Esophagus muscularis mucosa (tissue), 4 donors: ENCODE measurements around the gene ABCC11. TPM values are rescaled to one million over a fixed set of nuclear protein-coding genes. Genes with fewer than 3 reads are reported as not detected.

Experiments used
- DNase-seq: peaks from one replicate; pipeline ENCODE4 v3.0.0-alpha.2; 2017; ENCODE audit errors: extremely low spot score
- H3K27ac ChIP-seq, 4 donors: fragments of 200-600 bp; sonication (generic); replicated peaks in 1 of 4; 1 replicate in 3 of 4; 2 replicates in 1 of 4; pipeline ENCODE4 v1.5.1; 2016 to 2019; ENCODE audit warnings: mild to moderate bottlenecking in 1 of 4
- H3K27me3 ChIP-seq, 4 donors: fragments of 200-600 bp; sonication (generic); one replicate each; pipeline versions ENCODE4 v1.5.1 to v1.6.0; 2016 to 2019
- H3K36me3 ChIP-seq, 4 donors: fragments of 200-600 bp; sonication (generic); one replicate each; pipeline ENCODE4 v1.5.1; 2016 to 2019
- H3K4me1 ChIP-seq, 4 donors: fragments of 200-600 bp; sonication (generic); one replicate each; pipeline ENCODE4 v1.5.1; 2016 to 2019
- H3K4me3 ChIP-seq, 4 donors: fragments of 200-600 bp; sonication (generic); 1 replicate in 2 of 4; 2 replicates in 2 of 4; pipeline ENCODE4 v1.5.1; 2016 to 2019; ENCODE audit warnings: mild to moderate bottlenecking in 4 of 4, moderate library complexity in 1 of 4
- H3K9me3 ChIP-seq, 4 donors: fragments of 200-600 bp; sonication (generic); 1 replicate in 3 of 4; 2 replicates in 1 of 4; pipeline ENCODE4 v1.5.1; 2016 to 2019
- CTCF ChIP-seq, 3 experiments: fragments of 200-600 bp in 2 of 3; fragments of 450-650 bp in 1 of 3; sonication (generic) in 2 of 3; IDR thresholded peaks; one replicate each; pipeline ENCODE4 v1.5.1; 2017 to 2019; ENCODE audit warnings: antibody characterized with exemption in 3 of 3, mild to moderate bottlenecking in 2 of 3, moderate library complexity in 1 of 3
- EP300 ChIP-seq: sonication (generic); formaldehyde crosslinking; IDR thresholded peaks from one replicate; pipeline ENCODE4 v1.6.1; 2017; ENCODE audit warnings: antibody characterized with exemption
- POLR2A ChIP-seq: fragments of 450-650 bp; IDR thresholded peaks from one replicate; pipeline ENCODE4 v1.6.1; 2017; ENCODE audit warnings: antibody characterized with exemption, moderate library complexity, mild to moderate bottlenecking, low read depth
- POLR2AphosphoS5 ChIP-seq, 2 donors: sonication (generic); formaldehyde crosslinking; IDR thresholded peaks; one replicate each; pipeline ENCODE4 v1.6.1; 2017; ENCODE audit warnings: antibody characterized with exemption in 2 of 2
- WGBS: methylation state at CpG from one replicate; pipeline ENCODE4 v1.1.5; 2018; 5-methylcytosine and 5-hydroxymethylcytosine counted together
- intact Hi-C: fragments of 100-400 bp; cut with DNase I; formaldehyde crosslinking; loops from one replicate; pipeline ENCODE4 v1.15.1; 2023
- total RNA-seq, 4 donors: library from RNA; depleted of rRNA; stranded (reverse); fragments of >200 nt; gene quantifications; one replicate each; pipeline versions ENCODE4 v1.1.0 to v1.2.1, GENCODE V29; 2016

The ABCC11 gene
- total RNA-seq, 4 donors from 2014 or later: not detected

GRCh38 chr16:48193846-48194245 is 53.5 kb downstream of the ABCC11 start:
- Histone ChIP-seq H3K27ac (no peak overlapping the region), H3K9me3 (no peaks in the 10 kb centered on the region)
- no peak for DNase-seq

GRCh38 chr16:48188449-48189102 is 58.8 kb downstream of the ABCC11 start:
- intact Hi-C loops: no loop called here
- no peaks in the 10 kb centered on the region for H3K4me1 ChIP-seq
- no peak overlapping the region for H3K4me3 ChIP-seq
- no peaks in the 10 kb centered on the region for H3K36me3 ChIP-seq
- no peaks in the 10 kb centered on the region for H3K27me3 ChIP-seq
- 86% methylated on average over 6 of the region's 6 CpGs for WGBS
- DNase-seq: no peak
- H3K9me3 ChIP-seq: no peaks in the 10 kb centered on the region
- TF ChIP-seq POLR2A (no peak), CTCF (IDR thresholded peaks at IDR 0.05) (no peak), POLR2AphosphoS5 (IDR thresholded peaks at IDR 0.05) (no peak), EP300 (no peak)
- H3K27ac ChIP-seq: no peak overlapping the region

More at GRCh38 chr16:48193846-48194245, 53.5 kb downstream of the ABCC11 start:
- WGBS: 88% methylated on average over 7 of the region's 7 CpGs
- Histone ChIP-seq H3K36me3 (no peaks in the 10 kb centered on the region), H3K4me1 (no peaks in the 10 kb centered on the region), H3K27me3 (no peaks in the 10 kb centered on the region), H3K4me3 (no peak overlapping the region)
- no peak for TF ChIP-seq POLR2A
- no peak for TF ChIP-seq CTCF (IDR thresholded peaks at IDR 0.05)
- no peak for TF ChIP-seq POLR2AphosphoS5 (IDR thresholded peaks at IDR 0.05)
- TF ChIP-seq EP300: no peak
- intact Hi-C loops: no loop called here

- H3K27ac ChIP-seq: no peak overlapping the region
- H3K27me3 ChIP-seq: no peaks in the 10 kb centered on the region
- no peaks in the 10 kb centered on the region for H3K36me3 ChIP-seq
- no peaks in the 10 kb centered on the region for H3K4me1 ChIP-seq
- no peak for DNase-seq
- WGBS: 87% methylated on average over 4 of the region's 4 CpGs
- H3K9me3 ChIP-seq: no peaks in the 10 kb centered on the region
- H3K4me3 ChIP-seq: no peak overlapping the region
- TF ChIP-seq POLR2A (no peak), CTCF (IDR thresholded peaks at IDR 0.05) (no peak), EP300 (no peak), POLR2AphosphoS5 (IDR thresholded peaks at IDR 0.05) (no peak)
- intact Hi-C loops: no loop called here
Observed at GRCh38 chr16:48187779-48188178, 59.6 kb downstream of the ABCC11 start.

GRCh38 chr16:48184681-48185080 is 62.7 kb downstream of the ABCC11 start:
- intact Hi-C loops: no loop called here
- no peak for TF ChIP-seq CTCF (IDR thresholded peaks at IDR 0.05)
- TF ChIP-seq EP300: no peak
- TF ChIP-seq POLR2AphosphoS5 (IDR thresholded peaks at IDR 0.05): no peak
- TF ChIP-seq POLR2A: no peak
- Histone ChIP-seq H3K27me3 (no peaks in the 10 kb centered on the region), H3K4me3 (no peak overlapping the region), H3K4me1 (no peaks in the 10 kb centered on the region), H3K27ac (no peak overlapping the region), H3K9me3 (no peaks in the 10 kb centered on the region), H3K36me3 (no peaks in the 10 kb centered on the region)
- no peak for DNase-seq
- WGBS: 86% methylated on average over 6 of the region's 6 CpGs
